GM12874 (cell line): ENCODE measurements around the gene VSIG10L.

Experiments used
- TF ChIP-seq, protein P1 (sequence below): IDR thresholded peaks from 2 replicates; pipeline ENCODE4 v1.5.1; 2011; ENCODE audit warnings: low read depth, mild to moderate bottlenecking, control low read depth, low read length, moderate library complexity; ENCODE audit not compliant: insufficient read depth

VSIG10L gene

DNA sequence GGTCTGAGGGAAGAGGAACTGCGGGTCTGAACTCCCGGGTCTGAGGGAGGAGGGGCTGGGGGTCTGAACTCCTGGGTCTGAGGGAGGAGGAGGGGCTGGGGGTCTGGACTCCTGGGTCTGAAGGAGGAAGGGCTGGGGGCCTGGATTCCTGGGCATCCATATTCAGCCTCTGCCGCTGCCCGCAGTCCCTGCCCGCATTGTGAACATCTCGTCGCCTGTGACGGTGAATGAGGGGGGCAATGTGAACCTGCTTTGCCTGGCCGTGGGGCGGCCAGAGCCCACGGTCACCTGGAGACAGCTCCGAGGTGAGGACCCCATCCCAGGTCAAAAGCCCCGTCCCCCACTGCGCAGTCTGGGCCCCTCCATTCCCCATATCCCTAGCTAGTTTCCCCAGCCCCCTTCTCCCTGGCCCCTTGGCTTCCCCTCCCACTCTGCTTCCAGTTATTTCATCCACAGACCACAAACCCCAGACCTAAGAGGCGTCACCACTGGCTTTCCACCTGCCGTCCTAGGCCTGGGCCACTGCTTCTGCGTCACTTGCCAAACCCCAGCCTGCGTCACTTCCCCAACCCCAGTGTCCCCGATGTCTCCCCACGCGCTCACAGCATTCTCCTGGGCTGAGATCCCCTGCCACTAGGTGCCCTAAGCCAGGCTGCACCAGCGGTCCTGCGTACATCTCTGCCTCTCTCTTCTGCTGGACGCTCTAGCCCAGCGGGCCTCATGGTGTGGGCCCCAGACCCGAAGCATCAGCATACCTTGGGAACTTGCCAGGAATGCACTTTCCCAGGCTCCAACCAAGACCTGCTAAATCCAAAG lies 16.6 kb downstream of the VSIG10L start:
- TF ChIP-seq, protein P1, sequence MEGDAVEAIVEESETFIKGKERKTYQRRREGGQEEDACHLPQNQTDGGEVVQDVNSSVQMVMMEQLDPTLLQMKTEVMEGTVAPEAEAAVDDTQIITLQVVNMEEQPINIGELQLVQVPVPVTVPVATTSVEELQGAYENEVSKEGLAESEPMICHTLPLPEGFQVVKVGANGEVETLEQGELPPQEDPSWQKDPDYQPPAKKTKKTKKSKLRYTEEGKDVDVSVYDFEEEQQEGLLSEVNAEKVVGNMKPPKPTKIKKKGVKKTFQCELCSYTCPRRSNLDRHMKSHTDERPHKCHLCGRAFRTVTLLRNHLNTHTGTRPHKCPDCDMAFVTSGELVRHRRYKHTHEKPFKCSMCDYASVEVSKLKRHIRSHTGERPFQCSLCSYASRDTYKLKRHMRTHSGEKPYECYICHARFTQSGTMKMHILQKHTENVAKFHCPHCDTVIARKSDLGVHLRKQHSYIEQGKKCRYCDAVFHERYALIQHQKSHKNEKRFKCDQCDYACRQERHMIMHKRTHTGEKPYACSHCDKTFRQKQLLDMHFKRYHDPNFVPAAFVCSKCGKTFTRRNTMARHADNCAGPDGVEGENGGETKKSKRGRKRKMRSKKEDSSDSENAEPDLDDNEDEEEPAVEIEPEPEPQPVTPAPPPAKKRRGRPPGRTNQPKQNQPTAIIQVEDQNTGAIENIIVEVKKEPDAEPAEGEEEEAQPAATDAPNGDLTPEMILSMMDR = no peak

DNA sequence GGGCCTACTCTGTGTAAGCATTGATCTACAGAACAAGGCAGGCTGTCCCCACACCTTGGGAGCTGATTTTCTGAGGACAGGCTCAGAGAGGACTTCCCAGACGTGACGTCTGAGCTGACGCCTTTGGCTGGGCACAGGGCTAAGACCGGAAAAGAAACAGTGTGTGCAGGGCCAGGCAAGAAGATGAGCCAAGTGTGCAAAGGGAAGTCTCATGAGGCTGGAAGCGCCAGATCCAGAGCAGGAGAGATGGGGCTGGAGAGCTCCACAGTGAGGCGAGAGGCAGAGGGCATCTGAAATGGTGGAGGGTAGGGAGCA lies 17.8 kb downstream of the VSIG10L start:
- TF ChIP-seq, protein P1 = no peak

DNA sequence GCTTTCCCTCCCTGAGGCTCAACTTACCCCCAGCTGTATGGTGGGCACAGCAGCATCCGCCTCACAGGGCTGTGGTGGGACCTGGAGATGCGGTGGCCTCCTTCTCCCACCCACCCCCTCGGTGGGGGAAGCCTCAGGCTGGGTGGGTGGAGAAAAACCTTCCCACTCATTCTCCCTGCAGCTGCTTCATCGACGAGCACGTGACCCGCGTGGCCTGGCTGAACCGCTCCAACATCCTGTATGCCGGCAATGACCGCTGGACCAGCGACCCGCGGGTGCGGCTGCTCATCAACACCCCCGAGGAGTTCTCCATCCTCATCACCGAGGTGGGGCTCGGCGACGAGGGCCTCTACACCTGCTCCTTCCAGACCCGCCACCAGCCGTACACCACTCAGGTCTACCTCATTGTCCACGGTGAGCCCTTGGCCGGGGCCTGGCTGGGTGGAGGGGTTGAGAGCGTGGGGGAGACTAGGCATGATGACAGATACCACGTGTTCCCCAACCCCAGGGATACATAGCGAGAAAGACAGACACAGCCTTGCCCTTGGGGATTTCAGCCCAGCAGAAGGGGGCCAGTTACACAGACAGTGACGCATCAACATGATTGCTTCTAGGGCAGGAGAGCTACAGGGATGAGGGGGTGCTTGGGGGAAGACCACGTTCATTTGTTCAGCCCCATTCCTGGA lies 18.3 kb downstream of the VSIG10L start:
- TF ChIP-seq, protein P1 = no peak

DNA sequence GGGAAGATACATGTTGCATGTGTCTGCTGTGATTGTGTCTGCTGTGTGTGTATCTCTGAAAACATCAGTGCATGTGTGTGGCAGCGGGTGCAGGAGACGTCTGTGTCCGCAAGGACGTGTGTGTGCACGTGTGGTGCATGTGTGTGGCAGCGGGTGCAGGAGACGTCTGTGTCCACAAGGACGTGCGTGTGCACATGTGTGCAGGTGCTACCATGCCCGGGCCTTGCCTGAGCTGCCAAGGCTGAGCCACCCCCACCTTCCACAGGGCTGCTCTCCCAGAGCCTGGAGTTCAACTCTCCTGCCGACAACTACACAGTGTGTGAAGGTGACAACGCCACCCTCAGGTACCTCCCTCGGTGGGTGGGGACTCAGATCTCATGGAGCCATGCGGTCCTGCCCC lies 20.1 kb downstream of the VSIG10L start:
- TF ChIP-seq, protein P1 = no peak

DNA sequence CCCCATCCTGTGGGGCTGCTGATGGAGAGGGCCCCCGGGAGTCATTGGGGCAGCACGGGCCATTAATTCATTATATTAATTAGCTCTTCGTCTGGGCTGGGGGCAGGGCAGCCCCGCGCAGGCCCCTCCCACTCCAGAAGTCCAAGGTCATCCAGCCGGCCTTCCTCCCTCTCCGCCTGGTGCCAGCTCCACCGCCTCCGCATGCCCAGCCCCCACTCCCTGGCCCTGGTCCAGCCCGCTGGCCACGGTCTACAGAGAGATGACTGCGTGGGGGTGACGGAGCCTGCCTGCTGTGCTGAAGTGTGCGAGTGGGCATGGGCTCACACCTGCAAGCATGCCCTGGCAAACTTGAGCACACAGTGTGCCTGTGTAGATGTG lies 21.7 kb downstream of the VSIG10L start:
- TF ChIP-seq, protein P1 = no peak

DNA sequence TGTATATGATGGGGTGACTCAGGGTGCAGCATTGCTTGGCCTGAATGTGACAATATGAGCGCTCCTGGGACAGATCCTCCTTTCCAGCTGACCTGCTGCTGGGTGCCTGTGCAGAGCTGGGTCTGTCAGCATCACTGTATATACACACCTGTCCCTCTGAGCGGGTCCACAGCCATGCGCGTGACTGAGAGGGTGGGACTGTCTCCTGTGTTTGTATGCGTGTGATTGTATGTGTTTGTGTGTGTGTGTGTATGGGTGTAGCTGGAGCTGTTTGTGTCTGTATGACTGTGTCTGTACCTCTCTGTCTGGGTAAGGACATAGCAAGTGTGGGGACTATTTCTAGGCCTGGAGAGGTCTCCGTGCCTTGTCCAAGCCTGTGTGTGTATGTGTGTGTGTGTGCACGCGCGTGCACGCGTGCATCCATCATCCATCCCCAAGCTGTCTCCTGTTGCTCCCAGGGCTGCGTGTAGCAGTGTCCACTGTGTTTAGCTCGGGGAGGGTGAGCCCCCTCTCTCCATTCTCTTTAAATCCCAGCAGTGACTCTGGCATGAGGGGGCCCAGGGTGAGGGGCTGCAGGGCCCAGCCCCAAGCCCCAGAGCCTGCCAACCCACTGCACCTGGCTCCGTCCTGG lies 22.2 kb downstream of the VSIG10L start:
- TF ChIP-seq, protein P1 = no peak
